SK-N-MC (cell line): ENCODE data around the gene RTP1.

Experiments used
- EZH2 ChIP-seq: fragments of 200-600 bp; sonication (generic); IDR thresholded peaks from one replicate; pipeline ENCODE4 v1.6.1; 2017; ENCODE audit warnings: antibody characterized with exemption
- POLR2AphosphoS5 ChIP-seq: IDR thresholded peaks from 2 replicates; pipeline ENCODE4 v1.6.1; 2012; ENCODE audit warnings: mild to moderate bottlenecking, low read depth, low read length, borderline replicate concordance

- TF ChIP-seq POLR2AphosphoS5: no peak
- no peak for TF ChIP-seq EZH2
Measured at GRCh38 chr3:187167777-187168176, 29.5 kb upstream of the RTP1 start.
